SJCRH30 (cell line): ENCODE data around the gene G6PD. TPM values are rescaled to one million over a fixed set of nuclear protein-coding genes. Genes with fewer than 3 reads are reported as not detected.
"Not testable (repeated sequence)": the region's sequence is repeated elsewhere in the genome, so short reads cannot be mapped to it uniquely, and the experiment has no call there.

Source experiments
- DNase-seq, 2 experiments: peaks; one replicate each; pipeline ENCODE4 v3.0.0-alpha.2; 2015 to 2020
- H3K27ac ChIP-seq: fragments of 250-450 bp; sonication (Bioruptor Pico); 2 replicates; pipeline ENCODE4 v1.5.1; 2020; ENCODE audit warnings: mild to moderate bottlenecking, moderate library complexity
- H3K27me3 ChIP-seq: fragments of 250-450 bp; sonication (Bioruptor Pico); 2 replicates; pipeline ENCODE4 v1.5.1; 2020; ENCODE audit warnings: mild to moderate bottlenecking, moderate library complexity
- H3K36me3 ChIP-seq: fragments of 250-450 bp; sonication (Bioruptor Pico); 2 replicates; pipeline ENCODE4 v1.5.1; 2020; ENCODE audit warnings: mild to moderate bottlenecking, moderate library complexity
- H3K4me1 ChIP-seq: fragments of 250-450 bp; sonication (Bioruptor Pico); 2 replicates; pipeline ENCODE4 v1.5.1; 2020; ENCODE audit warnings: mild to moderate bottlenecking, moderate library complexity
- H3K4me3 ChIP-seq: fragments of 250-450 bp; sonication (Bioruptor Pico); 2 replicates; pipeline ENCODE4 v1.5.1; 2020; ENCODE audit warnings: mild to moderate bottlenecking, moderate library complexity
- H3K9me3 ChIP-seq: fragments of 250-450 bp; sonication (Bioruptor Pico); replicated peaks from 2 replicates; pipeline ENCODE4 v1.5.1; 2020; ENCODE audit warnings: mild to moderate bottlenecking, moderate library complexity
- total RNA-seq: library from RNA; depleted of rRNA; stranded (reverse); fragments of >200 nt; shearing (Covaris generic); gene quantifications from 2 replicates; pipeline ENCODE4 v1.2.3, GENCODE V29; 2014

G6PD gene
- total RNA-seq, 1 experiment from 2014 or later: 21.9 TPM

DNA sequence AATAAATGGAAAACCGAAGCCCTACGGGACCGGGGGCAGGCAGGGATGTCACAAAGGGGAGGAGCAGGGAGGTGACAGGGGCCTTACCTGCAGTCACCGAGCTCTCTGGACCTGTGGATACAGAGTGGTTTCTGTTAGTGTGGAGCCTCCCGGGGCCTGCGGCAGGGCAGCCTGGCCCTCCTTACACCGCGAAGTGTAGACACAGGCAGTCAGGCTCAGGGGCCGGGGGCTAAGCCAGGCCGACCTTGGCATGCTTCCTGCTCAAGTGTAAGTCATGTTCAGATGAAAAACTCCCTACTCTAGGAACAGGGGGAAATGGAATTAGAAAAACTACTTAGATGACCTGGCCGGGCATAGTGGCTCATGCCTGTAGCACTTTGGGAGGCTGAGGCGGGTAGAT lies 34.9 kb downstream of the G6PD start:
- Histone ChIP-seq H3K27ac (no peak overlapping the region), H3K4me1 (no peaks in the 10 kb centered on the region), H3K36me3 (no peaks in the 10 kb centered on the region), H3K9me3 (no peaks in the 10 kb centered on the region), H3K27me3 (no peaks in the 10 kb centered on the region), H3K4me3 (no peak overlapping the region)
- DNase-seq: no peak

DNA sequence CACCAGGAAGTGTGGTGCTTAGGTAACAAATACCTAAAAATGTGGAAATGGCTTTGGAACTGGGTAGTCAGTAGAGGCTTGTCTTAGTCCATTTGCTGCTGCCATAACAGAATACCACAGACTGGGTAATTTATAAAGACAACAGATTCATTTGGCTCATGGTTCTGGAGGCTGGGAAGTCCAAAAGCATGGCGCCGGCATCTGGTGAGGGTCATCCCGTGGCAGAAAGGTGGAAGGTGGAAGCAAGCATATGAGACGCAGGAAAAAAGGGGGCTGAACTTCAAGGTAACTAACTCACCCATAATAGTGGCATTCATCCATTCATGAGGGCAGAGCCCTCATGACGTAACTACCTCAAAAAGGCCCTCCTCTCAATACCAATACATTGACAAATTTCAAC lies 37.2 kb downstream of the G6PD start:
- no peak for DNase-seq

DNA sequence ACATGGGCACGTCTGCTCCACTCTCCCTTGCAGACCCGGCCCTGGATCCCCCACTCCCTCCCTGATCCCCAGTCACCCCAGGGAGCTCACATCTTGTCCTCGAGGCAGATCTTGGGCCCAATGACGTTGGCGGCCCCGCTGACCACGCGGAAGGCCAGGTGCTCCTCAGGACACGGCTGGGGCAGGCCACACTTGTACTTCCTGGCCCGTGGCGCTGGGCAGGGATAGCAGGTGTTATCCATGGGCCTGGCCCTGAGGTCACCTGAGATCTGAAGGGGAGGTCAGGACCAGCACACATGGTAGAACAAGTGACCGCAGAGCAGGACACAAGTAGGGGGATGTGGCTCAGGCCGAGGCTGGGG lies 38.3 kb downstream of the G6PD start:
- Histone ChIP-seq H3K4me3 (no peak overlapping the region), H3K27ac (no peak overlapping the region)
- DNase-seq: no peak

More for the DNA sequence above, 37.2 kb downstream of the G6PD start:
- Histone ChIP-seq H3K36me3 (no peaks in the 10 kb centered on the region), H3K4me1 (no peaks in the 10 kb centered on the region), H3K9me3 (no peaks in the 10 kb centered on the region), H3K4me3 (no peak overlapping the region), H3K27me3 (no peaks in the 10 kb centered on the region), H3K27ac (no peak overlapping the region)

DNA sequence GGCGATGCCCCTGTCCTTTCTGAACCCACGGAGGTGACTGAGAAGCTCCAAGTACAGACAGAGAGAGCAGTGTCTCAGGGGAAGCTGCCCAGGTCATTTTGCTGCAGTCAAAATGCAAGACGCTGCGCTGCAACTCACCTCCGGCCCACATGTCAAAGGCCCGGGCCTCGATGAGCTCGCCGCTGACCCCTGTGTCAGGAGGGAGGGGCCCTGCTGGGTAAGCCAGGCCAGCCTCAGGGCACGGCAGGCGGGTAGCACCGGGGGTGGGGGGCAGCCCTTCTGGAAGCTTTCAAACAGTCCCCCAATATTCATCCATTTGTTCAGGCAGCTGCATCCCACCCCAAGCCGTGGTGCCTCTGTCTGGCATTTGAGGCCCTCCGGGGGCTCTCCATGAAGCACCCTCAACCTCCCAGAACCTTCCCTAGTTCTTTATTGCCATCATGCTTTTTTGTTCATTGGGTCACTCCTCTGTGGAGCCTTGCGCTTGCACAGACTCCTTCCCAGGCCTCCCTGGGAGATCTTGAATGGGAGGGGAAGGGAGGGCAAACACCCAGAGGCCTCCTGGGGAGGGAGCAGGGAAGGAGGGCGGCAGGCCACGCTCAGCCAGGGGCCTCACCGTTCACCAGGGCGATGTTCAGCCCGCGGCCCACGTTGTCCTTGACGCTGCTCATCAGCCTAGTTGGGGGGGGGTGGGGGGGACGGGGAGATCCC lies 38.8 kb downstream of the G6PD start:
- H3K4me1 ChIP-seq: no peaks in the 10 kb centered on the region
- no peaks in the 10 kb centered on the region for H3K9me3 ChIP-seq
- no peaks in the 10 kb centered on the region for H3K36me3 ChIP-seq
- no peak overlapping the region for H3K27ac ChIP-seq
- no peak for DNase-seq
- H3K27me3 ChIP-seq: no peaks in the 10 kb centered on the region
- H3K4me3 ChIP-seq: no peak overlapping the region

More for the DNA sequence above, 38.3 kb downstream of the G6PD start:
- no peaks in the 10 kb centered on the region for H3K36me3 ChIP-seq
- H3K27me3 ChIP-seq: no peaks in the 10 kb centered on the region
- H3K9me3 ChIP-seq: no peaks in the 10 kb centered on the region
- H3K4me1 ChIP-seq: no peaks in the 10 kb centered on the region

DNA sequence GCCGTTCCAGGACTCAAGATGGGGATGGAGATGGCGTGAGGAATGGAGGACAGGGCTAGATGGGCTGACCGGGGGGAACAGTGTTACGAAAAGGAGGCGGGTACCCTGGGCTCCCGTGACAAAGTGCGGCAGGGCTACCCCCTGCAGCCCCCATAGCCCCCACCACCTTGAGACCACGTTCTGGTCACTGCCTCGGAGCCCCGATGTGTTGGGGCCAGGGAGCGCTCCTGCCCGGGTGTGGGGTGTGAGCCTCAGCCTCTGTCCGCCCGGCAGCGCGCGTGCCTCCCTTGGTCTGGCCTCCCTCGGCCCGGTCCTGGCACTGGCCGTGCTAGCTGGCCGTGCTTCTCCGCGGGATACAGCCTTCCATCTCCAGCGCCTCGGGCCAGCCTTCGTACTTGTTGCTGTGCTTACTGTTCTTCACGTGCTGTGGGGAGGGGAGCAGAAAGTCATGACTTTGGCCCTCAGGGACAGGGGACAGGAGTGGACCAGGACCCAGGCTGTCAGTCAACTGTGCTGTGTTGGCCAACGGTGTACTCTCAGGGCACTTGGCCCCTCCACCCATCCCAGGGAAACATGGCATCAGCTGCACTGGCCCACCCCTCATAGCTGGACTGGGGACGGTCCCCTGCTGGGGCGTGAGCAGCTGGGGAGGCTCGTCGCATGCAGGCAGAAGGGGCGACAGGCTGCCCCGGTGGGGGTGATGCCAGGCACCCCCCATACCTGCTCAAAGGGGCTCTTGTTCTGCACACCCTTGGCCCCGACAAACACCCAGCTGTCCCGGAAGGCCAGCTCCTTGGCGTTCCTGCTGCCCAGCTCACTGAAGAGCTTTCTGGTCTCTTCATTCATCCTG lies 39.9 kb downstream of the G6PD start:
- Histone ChIP-seq H3K27ac (no peak overlapping the region), H3K9me3 (no peaks in the 10 kb centered on the region), H3K27me3 (no peaks in the 10 kb centered on the region), H3K4me3 (no peak overlapping the region), H3K36me3 (no peaks in the 10 kb centered on the region), H3K4me1 (no peaks in the 10 kb centered on the region)
- DNase-seq: no peak

DNA sequence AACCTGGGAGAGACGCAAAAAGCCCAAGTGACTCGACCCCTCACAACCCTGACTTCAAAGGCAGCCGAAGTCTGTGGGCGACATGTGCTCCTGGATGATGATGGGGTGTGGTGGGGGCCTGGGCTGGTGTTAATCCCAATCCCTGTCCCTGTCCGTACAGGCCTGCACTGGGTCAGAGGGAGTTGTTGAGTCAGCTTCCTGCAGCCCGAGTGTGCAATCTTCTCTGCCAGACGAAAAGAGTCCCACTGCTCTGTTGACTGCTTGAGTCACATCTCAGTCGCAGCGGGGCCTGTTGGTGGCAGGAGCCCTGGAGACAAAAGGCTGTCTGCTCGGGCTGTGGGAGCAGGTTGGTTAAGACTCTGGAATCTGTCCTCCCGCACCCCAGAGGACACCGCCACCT lies 40.9 kb downstream of the G6PD start:
- no peak overlapping the region for H3K27ac ChIP-seq
- H3K4me3 ChIP-seq: no peak overlapping the region
- H3K9me3 ChIP-seq: no peaks in the 10 kb centered on the region
- no peaks in the 10 kb centered on the region for H3K36me3 ChIP-seq
- no peaks in the 10 kb centered on the region for H3K27me3 ChIP-seq
- DNase-seq: no peak
- no peaks in the 10 kb centered on the region for H3K4me1 ChIP-seq

DNA sequence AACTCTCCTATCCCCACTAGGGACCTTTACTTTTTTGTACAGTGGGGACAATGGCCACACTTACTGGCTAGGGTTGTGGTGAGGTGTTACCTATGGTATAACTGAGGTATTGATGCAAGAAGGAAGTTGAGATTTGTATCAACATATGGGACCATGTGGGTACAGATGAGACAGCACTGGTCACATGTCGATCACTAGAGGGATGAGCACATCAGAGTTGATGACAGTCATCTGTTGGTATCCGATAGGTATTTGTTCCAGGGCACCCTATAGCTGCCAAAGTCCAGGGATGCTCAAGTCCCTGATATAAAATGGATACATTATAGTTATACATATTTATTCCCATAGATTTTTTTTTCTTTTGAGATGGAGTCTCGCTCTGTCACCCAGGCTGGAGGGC lies 43.7 kb downstream of the G6PD start:
- Histone ChIP-seq H3K4me3 (no peak overlapping the region), H3K27ac (no peak overlapping the region), H3K9me3 (no peaks in the 10 kb centered on the region), H3K4me1 (peaks cover 9% of the 10 kb centered on the region), H3K27me3 (no peaks in the 10 kb centered on the region), H3K36me3 (no peaks in the 10 kb centered on the region)
- no peak for DNase-seq

DNA sequence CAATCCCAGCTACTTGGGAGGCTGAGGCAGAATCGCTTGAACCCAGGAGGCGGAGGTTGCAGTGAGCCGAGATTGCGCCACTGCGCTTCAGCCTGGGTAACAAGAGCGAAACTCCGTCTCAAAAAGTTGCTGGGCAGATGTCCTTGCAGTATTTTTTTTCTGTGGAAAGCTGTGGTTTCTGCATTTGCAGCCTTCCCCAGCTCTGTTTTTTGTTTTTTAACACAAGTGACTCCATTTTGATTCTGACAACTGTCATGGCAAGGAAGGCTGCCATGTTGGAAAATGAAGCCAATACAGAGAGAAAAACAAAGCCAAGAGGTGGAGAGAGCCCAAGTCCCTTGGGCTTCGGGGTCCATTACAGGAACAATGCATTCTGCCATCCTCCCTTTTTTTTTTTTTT lies 44.5 kb downstream of the G6PD start:
- Histone ChIP-seq H3K27ac (no peak overlapping the region), H3K27me3 (no peaks in the 10 kb centered on the region), H3K9me3 (no peaks in the 10 kb centered on the region), H3K4me1 (peaks cover 9% of the 10 kb centered on the region), H3K36me3 (no peaks in the 10 kb centered on the region), H3K4me3 (no peak overlapping the region)
- no peak for DNase-seq

DNA sequence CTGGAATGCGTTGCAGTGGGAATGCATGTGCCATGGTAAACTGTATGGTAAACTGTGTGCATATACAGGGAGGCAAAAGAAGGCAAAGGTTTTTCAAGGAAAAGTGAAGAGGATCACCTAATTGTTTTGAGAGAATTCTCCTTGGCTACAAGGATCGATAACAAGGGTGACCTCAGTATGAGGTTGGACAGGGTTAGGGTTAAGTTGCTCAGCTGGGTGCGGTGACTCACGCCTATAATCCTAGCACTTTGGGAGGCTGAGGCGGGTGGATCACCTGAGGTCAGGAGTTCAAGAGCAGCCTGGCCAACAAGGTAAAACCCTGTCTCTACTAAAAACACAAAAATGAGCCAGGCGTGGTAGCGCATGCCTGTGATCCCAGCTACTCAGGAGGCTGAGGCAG lies 45.2 kb downstream of the G6PD start:
- H3K27ac ChIP-seq, H3K4me1 ChIP-seq, H3K27me3 ChIP-seq, DNase-seq, H3K9me3 ChIP-seq, H3K36me3 ChIP-seq, H3K4me3 ChIP-seq: not testable (repeated sequence)

DNA sequence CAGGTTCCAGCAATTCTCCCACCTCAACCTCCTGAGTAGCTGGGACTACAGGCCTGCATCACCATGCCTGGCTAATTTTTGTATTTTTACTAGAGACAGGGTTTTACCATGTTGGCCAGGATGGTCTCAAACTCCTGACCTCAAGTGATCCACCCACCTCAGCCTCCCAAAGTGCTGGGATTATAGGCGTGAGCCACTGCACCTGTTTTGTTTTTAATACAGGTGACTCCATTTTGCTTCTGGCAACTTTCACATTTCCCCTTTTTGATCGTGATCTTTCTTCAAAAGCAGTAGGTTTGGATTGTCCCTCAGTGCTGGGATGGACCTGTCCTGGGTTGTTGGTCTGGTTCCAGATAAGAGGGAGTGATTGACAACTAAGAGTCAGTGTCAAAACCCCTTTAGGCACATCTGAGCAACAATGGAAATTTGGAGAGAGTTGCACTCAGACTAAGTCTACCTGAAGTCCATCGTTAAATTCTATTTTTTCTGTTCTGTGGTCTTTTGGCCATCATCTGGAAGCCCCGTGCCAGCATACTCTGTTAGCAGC lies 50.0 kb downstream of the G6PD start:
- not testable (repeated sequence) for H3K9me3 ChIP-seq, H3K27me3 ChIP-seq, H3K27ac ChIP-seq, H3K36me3 ChIP-seq, DNase-seq, H3K4me3 ChIP-seq
- H3K4me1 ChIP-seq: peaks cover 15% of the 10 kb centered on the region

DNA sequence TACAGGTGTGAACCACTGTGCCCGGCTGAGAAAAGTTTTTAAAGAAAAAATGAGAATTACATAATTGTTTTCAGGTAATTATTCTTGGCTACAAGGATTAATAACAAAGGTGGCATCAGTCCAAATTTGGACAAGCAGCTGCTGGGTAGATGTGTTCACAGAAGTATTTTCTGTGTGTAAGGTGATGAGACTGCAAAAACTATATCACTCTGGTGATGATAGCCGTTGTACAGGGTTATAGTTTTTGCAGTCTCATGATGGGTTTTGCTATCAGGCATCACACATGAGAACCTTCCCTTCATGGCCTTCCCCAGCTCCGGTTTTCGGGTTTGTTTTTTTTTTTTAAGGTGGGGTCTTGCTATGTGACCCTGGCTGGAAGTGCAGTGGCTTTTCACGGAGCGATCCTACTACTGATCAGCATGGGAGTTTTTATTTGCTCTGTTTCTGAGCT lies 51.1 kb downstream of the G6PD start:
- no peak for DNase-seq
- Histone ChIP-seq H3K9me3 (no peaks in the 10 kb centered on the region), H3K27ac (no peak overlapping the region), H3K4me3 (no peak overlapping the region), H3K4me1 (peaks cover 15% of the 10 kb centered on the region), H3K36me3 (no peaks in the 10 kb centered on the region), H3K27me3 (no peaks in the 10 kb centered on the region)

DNA sequence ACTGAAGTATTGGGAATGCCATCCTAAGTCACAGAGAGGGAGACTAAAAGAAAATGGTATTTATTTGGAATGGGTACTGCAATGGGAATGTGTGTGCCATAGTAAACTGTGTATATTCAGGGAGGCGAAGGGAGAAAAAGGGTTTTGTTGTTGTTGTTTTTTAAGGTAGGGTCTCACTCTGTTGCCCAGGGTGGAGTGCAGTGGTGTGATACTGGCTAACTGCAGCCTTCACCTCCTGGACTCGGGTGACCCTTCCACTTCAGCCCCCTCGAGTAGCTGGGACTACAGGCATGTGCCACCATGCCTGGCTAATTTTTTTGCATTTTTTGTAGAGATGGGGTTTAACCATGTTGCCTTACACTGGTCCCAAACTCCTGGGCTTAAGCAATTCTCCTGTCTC lies 51.9 kb downstream of the G6PD start:
- Histone ChIP-seq H3K4me1 (peaks cover 14% of the 10 kb centered on the region), H3K9me3 (no peaks in the 10 kb centered on the region), H3K4me3 (no peak overlapping the region), H3K27ac (no peak overlapping the region), H3K27me3 (no peaks in the 10 kb centered on the region), H3K36me3 (no peaks in the 10 kb centered on the region)
- DNase-seq: no peak

DNA sequence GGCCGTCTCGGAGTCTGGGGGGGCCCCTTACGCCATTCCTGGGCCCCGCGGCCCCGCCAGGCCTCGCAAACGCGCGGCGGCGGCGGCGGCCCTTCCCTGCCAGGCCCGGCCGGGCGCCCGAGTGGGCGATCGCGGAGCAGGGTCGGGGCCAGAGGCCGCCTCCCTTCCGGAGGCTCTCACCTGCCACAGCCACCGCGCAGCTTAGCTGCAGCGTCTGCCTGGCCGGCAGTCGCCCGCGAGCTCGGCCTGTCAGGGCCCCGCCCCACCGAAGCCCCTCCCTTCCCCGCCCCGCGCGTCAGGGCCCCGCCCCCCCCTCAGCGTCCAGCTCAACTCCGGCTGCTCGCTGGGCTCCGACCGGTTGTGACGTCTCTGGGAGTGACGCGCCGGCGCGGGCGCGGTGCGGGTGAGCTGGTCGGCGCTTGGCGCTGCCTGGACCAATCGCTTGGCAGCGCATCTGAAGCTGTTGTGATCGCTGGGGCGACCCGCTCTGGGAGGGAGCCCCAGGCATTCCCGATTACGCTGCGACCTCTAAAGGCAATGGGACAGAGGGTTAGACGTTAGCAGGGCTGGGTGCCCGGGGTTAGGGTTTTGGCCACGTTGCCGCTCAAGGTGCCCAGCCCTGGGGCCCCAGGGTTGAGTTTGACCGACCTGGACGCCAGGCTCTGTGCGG lies 56.1 kb downstream of the G6PD start, which contains the start of gene SLC10A3:
SLC10A3 (minus strand) TSS at position 216 of the 670 bp plus-strand sequence. CDS start 1,689 bp downstream, outside the sequence.
- peak; percentile 91 to 92 for DNase-seq
- H3K9me3 ChIP-seq: no peaks in the 10 kb centered on the region
- peak within 1 kb of the TSS; percentile 68 for H3K4me3 ChIP-seq
- H3K36me3 ChIP-seq: no peaks in the 10 kb centered on the region
- H3K27ac ChIP-seq: peak within 1 kb of the TSS; percentile 40; the same call in 1 of the 2 replicates
- H3K27me3 ChIP-seq: no peaks in the 10 kb centered on the region
- peaks cover 6% of the 10 kb centered on the region; the same call in 1 of the 2 replicates for H3K4me1 ChIP-seq

DNA sequence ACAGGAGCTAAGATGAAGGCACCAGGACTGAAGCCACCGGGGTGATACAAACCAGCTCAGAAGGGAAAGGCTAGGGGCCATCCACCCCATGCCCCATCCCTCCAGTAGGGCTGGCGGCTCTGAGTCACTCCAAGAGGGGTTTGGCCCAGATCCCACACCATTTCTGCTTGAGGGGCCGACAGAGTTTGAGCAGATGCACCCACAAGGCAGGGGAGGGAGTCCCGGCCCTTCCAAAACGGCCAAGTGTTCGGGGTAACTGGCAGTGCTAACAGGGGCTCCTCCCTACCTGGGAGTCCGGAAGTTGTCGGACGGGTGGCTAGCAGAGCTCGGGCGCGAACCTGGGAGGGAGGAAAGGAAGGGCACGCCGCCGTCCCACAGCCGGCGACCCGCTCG lies 56.6 kb downstream of the G6PD start:
- Histone ChIP-seq H3K4me3 (peak overlapping the region; percentile 68), H3K27me3 (no peaks in the 10 kb centered on the region), H3K9me3 (no peaks in the 10 kb centered on the region), H3K4me1 (peaks cover 6% of the 10 kb centered on the region; the same call in 1 of the 2 replicates), H3K27ac (peak overlapping the region; percentile 36; the same call in 1 of the 2 replicates), H3K36me3 (no peaks in the 10 kb centered on the region)
- DNase-seq: peak; percentile 62 to 64

DNA sequence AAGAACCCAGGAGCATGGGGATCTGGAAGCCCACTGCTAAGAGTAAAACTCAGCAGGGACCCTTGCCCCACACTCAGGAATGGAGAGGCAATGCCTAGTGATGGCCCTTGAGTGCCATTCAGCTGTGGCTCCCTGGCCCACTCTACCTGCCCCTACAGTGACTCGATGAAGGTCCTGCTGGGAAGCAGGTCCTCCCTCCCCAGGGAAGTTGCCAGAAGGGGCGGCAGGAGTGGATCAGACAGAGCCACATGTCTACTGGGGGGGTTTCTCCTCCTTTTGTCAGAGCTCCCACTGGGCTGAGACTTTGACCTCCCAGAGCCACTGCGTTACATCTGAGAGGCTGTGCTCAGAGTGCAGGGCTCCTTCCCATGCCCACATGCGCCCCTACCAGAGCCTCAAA lies 57.5 kb downstream of the G6PD start:
- Histone ChIP-seq H3K4me3 (no peak overlapping the region), H3K4me1 (peaks cover 6% of the 10 kb centered on the region; the same call in 1 of the 2 replicates), H3K27me3 (no peaks in the 10 kb centered on the region), H3K36me3 (no peaks in the 10 kb centered on the region), H3K9me3 (no peaks in the 10 kb centered on the region), H3K27ac (no peak overlapping the region)
- DNase-seq: no peak
